GM18511 (cell line): ENCODE results near the gene DGKQ.

Source experiments
- ATAC-seq: cut with Tn5 transposase; IDR thresholded peaks from one replicate; pipeline ENCODE4 v1.9.1; 2021; ENCODE audit warnings: mild to moderate bottlenecking, moderate library complexity; ENCODE audit not compliant: unreplicated experiment

Gene DGKQ

GRCh38 chr4:996997-997374 is 23.6 kb upstream of the DGKQ start:
- ATAC-seq = no peak

GRCh38 chr4:996030-996996 is 22.9 kb upstream of the DGKQ start:
- no peak for ATAC-seq

- no peak for ATAC-seq
Measured at GRCh38 chr4:995311-996026, 22.1 kb upstream of the DGKQ start.

GRCh38 chr4:993111-994029 is 20.0 kb upstream of the DGKQ start, which contains the start of gene SLC26A1:
Gene SLC26A1 (minus strand): TSS chr4:993404. CDS start chr4:991703, 1,701 bp downstream.
- no peak for ATAC-seq

- no peak for ATAC-seq
Measured at GRCh38 chr4:992297-993110, 19.1 kb upstream of the DGKQ start.

GRCh38 chr4:991451-992296 is 18.3 kb upstream of the DGKQ start:
- ATAC-seq = no peak

GRCh38 chr4:990746-991367 is 17.5 kb upstream of the DGKQ start:
- no peak for ATAC-seq

GRCh38 chr4:989722-990471 is 16.5 kb upstream of the DGKQ start:
- no peak for ATAC-seq

- no peak for ATAC-seq
Measured at GRCh38 chr4:988726-989721, 15.7 kb upstream of the DGKQ start.

GRCh38 chr4:987624-988513 is 14.5 kb upstream of the DGKQ start:
- no peak for ATAC-seq

- peak; percentile 85 for ATAC-seq
Measured at GRCh38 chr4:986879-987623, 13.7 kb upstream of the DGKQ start, which contains the start of gene IDUA. Gene IDUA (plus strand): TSS chr4:987044. CDS start chr4:987085, 41 bp downstream.

- ATAC-seq = peak; percentile 36
Measured at GRCh38 chr4:986428-986878, 13.1 kb upstream of the DGKQ start.

- ATAC-seq = no peak
Measured at GRCh38 chr4:985123-985830, 11.9 kb upstream of the DGKQ start.

- no peak for ATAC-seq
Measured at GRCh38 chr4:984336-985054, 11.1 kb upstream of the DGKQ start.
